ENCODE results near the gene SPATA46. TPM values are rescaled to one million over a fixed set of nuclear protein-coding genes. Genes with fewer than 3 reads are reported as not detected.

The SPATA46 gene
- total and polyA plus RNA-seq, 9 of the 15 experiments (the other 6 are each of a cell fraction or from before 2014, with no cell fraction given), result 0.04 to 0.11 TPM; not detected in 7

DNA sequence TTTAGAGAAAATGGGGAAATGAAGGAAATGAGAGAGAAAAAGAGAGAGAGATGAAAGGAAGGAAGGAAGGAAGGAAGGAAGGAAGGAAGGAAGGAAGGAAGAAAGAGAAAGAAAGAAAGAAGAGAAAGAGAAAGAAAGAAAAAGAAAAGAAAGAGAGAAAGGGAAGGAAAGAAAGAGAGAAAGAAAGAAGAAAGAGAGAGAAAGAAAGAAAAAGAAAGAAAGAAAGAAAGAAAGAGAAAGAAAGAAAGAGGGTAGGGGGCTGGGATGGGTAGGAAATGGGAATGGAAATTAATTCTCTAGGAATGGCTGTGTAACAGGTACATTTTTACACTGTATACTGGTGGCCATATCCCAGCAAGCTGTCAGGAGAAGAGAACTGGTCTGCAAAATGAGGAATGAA is 39.6 kb upstream of the SPATA46 start:
- Histone ChIP-seq H3K4me3 (no peak overlapping the region), H3K4me2 (ENCODE audit: insufficient read depth, low read length) (no peak overlapping the region), H3K36me3 (ENCODE audit: control insufficient read depth, insufficient read depth, low read length) (no peaks in the 10 kb centered on the region), H3K27me3 (ENCODE audit: control insufficient read depth in 2 of 2, insufficient read depth in 2 of 2, low read length in 2 of 2) (no peaks in the 10 kb centered on the region), H3K9me1 (ENCODE audit: control insufficient read depth, insufficient read depth, low read length) (no peaks in the 10 kb centered on the region), H3K79me2 (ENCODE audit: control insufficient read depth, insufficient read depth, low read length) (no peaks in the 10 kb centered on the region), H2AFZ (ENCODE audit: low read depth, low read length) (no peak overlapping the region; the same call in 1 of the 2 replicates), H3K4me1 (replicated peaks in 1 of 2; ENCODE audit: control insufficient read depth in 2 of 2, insufficient read depth in 2 of 2, low read length in 2 of 2) (peaks cover 18 to 58% of the 10 kb centered on the region in 2 experiments), H3K9ac (ENCODE audit: insufficient read depth in 1 of 2, low read depth in 2 of 2, low read length in 2 of 2) (no peak overlapping the region), H4K20me1 (replicated peaks; ENCODE audit: control insufficient read depth, insufficient read depth, low read length) (no peaks in the 10 kb centered on the region), H3K9me3 (replicated peaks; ENCODE audit: control insufficient read depth, insufficient read depth, low read depth, low read length) (no peaks in the 10 kb centered on the region), H3K27ac (ENCODE audit: extremely low read depth, low read depth, low read length) (no peak overlapping the region)
- no peak for DNase-seq (ENCODE audit: extremely low read depth in 1 of 4, low spot score in 3 of 4)
- CTCF ChIA-PET (ENCODE audit: low intra/inter-chr PET ratio), result no interaction called here
- in situ Hi-C loops (cut with MboI), result no loop called here
- ATAC-seq, result no peak
- intact Hi-C loops (cut with micrococcal nuclease), result no loop called here
- no TSS peak for BruUV-seq (replicated peaks)
- no peak for FAIRE-seq
- POLR2A ChIA-PET, result no interaction called here
- TF ChIP-seq KLF10 (CRISPR knock-in tag; IDR thresholded peaks at IDR 0.05) (no peak), ZNF512 (tag; IDR thresholded peaks at IDR 0.05) (peak; percentile 98), POLR2H (tag; IDR thresholded peaks at IDR 0.05; ENCODE audit: low read depth) (no peak), FOXP1 (CRISPR knock-in tag; IDR thresholded peaks at IDR 0.05) (no peak), GATAD2A (IDR thresholded peaks at IDR 0.05) (0 out of 2 replicates have a peak, but pooled peaks have one; percentile 23), ZKSCAN1 (IDR thresholded peaks at IDR 0.05; ENCODE audit: low read depth, low read length) (no peak), MEIS2 (IDR thresholded peaks at IDR 0.05; ENCODE audit: partially characterized antibody) (no peak), CREM (IDR thresholded peaks at IDR 0.05; ENCODE audit: low read depth) (no peak), HMG20A (CRISPR knock-in tag; conservative IDR thresholded peaks at IDR 0.05) (no peak), SRSF9 (IDR thresholded peaks at IDR 0.05; ENCODE audit: borderline replicate concordance, low read depth, low read length) (no peak), RBM34 (IDR thresholded peaks at IDR 0.05; ENCODE audit: borderline replicate concordance, insufficient read depth, low read length) (no peak), HNRNPUL1 (IDR thresholded peaks at IDR 0.05; ENCODE audit: low read length) (no peak), MTA1 (IDR thresholded peaks at IDR 0.05; ENCODE audit: borderline replicate concordance) (0 out of 2 replicates have a peak, but pooled peaks have one; percentile 31)
- TF ChIP-seq, protein P1, sequence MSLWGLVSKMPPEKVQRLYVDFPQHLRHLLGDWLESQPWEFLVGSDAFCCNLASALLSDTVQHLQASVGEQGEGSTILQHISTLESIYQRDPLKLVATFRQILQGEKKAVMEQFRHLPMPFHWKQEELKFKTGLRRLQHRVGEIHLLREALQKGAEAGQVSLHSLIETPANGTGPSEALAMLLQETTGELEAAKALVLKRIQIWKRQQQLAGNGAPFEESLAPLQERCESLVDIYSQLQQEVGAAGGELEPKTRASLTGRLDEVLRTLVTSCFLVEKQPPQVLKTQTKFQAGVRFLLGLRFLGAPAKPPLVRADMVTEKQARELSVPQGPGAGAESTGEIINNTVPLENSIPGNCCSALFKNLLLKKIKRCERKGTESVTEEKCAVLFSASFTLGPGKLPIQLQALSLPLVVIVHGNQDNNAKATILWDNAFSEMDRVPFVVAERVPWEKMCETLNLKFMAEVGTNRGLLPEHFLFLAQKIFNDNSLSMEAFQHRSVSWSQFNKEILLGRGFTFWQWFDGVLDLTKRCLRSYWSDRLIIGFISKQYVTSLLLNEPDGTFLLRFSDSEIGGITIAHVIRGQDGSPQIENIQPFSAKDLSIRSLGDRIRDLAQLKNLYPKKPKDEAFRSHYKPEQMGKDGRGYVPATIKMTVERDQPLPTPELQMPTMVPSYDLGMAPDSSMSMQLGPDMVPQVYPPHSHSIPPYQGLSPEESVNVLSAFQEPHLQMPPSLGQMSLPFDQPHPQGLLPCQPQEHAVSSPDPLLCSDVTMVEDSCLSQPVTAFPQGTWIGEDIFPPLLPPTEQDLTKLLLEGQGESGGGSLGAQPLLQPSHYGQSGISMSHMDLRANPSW (CRISPR knock-in tag; IDR thresholded peaks at IDR 0.05), result no peak
- TF ChIP-seq, protein P2, sequence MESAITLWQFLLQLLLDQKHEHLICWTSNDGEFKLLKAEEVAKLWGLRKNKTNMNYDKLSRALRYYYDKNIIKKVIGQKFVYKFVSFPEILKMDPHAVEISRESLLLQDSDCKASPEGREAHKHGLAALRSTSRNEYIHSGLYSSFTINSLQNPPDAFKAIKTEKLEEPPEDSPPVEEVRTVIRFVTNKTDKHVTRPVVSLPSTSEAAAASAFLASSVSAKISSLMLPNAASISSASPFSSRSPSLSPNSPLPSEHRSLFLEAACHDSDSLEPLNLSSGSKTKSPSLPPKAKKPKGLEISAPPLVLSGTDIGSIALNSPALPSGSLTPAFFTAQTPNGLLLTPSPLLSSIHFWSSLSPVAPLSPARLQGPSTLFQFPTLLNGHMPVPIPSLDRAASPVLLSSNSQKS (CRISPR knock-in tag; IDR thresholded peaks at IDR 0.05), result no peak
- TF ChIP-seq, protein P3, sequence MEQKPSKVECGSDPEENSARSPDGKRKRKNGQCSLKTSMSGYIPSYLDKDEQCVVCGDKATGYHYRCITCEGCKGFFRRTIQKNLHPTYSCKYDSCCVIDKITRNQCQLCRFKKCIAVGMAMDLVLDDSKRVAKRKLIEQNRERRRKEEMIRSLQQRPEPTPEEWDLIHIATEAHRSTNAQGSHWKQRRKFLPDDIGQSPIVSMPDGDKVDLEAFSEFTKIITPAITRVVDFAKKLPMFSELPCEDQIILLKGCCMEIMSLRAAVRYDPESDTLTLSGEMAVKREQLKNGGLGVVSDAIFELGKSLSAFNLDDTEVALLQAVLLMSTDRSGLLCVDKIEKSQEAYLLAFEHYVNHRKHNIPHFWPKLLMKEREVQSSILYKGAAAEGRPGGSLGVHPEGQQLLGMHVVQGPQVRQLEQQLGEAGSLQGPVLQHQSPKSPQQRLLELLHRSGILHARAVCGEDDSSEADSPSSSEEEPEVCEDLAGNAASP (IDR thresholded peaks at IDR 0.05), result no peak
- TF ChIP-seq, protein P4, sequence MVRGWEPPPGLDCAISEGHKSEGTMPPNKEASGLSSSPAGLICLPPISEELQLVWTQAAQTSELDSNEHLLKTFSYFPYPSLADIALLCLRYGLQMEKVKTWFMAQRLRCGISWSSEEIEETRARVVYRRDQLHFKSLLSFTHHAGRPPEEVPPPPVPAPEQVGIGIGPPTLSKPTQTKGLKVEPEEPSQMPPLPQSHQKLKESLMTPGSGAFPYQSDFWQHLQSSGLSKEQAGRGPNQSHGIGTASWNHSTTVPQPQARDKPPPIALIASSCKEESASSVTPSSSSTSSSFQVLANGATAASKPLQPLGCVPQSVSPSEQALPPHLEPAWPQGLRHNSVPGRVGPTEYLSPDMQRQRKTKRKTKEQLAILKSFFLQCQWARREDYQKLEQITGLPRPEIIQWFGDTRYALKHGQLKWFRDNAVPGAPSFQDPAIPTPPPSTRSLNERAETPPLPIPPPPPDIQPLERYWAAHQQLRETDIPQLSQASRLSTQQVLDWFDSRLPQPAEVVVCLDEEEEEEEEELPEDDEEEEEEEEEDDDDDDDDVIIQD (CRISPR knock-in tag; IDR thresholded peaks at IDR 0.05), result no peak
